Tibial artery (tissue), 4 donors: ENCODE data around the gene RAB19.

ENCODE experiments used
- DNase-seq, 2 donors: peaks; one replicate each; pipeline ENCODE4 v3.0.0-alpha.2; 2019
- H3K27ac ChIP-seq, 2 donors: fragments of 200-600 bp; sonication (generic) in 1 of 2; 1 replicate in 1 of 2; 2 replicates in 1 of 2; pipeline ENCODE4 v1.5.1; 2018 to 2019; ENCODE audit warnings: mild to moderate bottlenecking in 1 of 2
- H3K27me3 ChIP-seq, 2 donors: fragments of 200-600 bp; sonication (generic) in 1 of 2; one replicate each; pipeline versions ENCODE4 v1.5.1 to v1.6.0; 2016 to 2019
- H3K36me3 ChIP-seq, 3 donors: fragments of 200-600 bp; sonication (generic) in 2 of 3; one replicate each; pipeline ENCODE4 v1.5.1; 2016 to 2019; ENCODE audit warnings: mild to moderate bottlenecking in 2 of 3
- H3K4me1 ChIP-seq, 4 donors: fragments of 200-600 bp; sonication (generic) in 2 of 4; 1 replicate in 3 of 4; 2 replicates in 1 of 4; pipeline ENCODE4 v1.5.1; 2016 to 2019
- H3K4me3 ChIP-seq, 2 donors: fragments of 200-600 bp; sonication (generic) in 1 of 2; 1 replicate in 1 of 2; 2 replicates in 1 of 2; pipeline ENCODE4 v1.5.1; 2018 to 2019; ENCODE audit warnings: mild to moderate bottlenecking in 2 of 2
- H3K9me3 ChIP-seq, 3 donors: fragments of 200-600 bp; sonication (generic) in 1 of 3; one replicate each; pipeline ENCODE4 v1.5.1; 2016 to 2019
- intact Hi-C: fragments of 100-400 bp; cut with DNase I; formaldehyde crosslinking; loops from one replicate; pipeline ENCODE4 v1.15.0; 2023; ENCODE audit warnings: low total_unique reads
- TF ChIP-seq, protein P1 (sequence below), 2 experiments: fragments of 200-600 bp in 1 of 2; fragments of 450-650 bp in 1 of 2; IDR thresholded peaks; one replicate each; pipeline ENCODE4 v1.5.1; 2017 to 2019; ENCODE audit warnings: antibody characterized with exemption in 2 of 2, mild to moderate bottlenecking in 1 of 2, moderate library complexity in 1 of 2

RAB19 gene

DNA sequence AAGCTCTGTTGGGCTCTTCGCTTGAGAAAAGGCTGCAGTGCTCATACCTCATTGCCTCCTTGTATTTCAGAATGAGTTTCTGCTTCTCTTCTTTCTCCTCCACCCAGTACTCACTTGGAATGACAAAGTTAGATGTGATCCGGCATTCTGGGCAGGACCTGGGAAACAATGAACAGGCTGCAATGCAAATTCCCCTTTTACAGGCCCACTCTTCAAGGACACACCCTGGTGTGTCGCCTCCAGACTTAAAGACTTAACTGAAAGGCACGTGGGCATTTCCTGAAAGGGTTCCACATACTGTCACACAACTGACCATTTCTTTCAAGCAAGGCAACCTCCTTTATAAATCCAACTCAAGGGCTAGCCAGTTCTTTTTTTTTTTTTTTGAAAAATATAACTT, 51.9 kb downstream of the RAB19 start:
- H3K36me3 ChIP-seq, result peaks cover 46 to 83% (median 80%) of the 10 kb centered on the region in 3 donors

DNA sequence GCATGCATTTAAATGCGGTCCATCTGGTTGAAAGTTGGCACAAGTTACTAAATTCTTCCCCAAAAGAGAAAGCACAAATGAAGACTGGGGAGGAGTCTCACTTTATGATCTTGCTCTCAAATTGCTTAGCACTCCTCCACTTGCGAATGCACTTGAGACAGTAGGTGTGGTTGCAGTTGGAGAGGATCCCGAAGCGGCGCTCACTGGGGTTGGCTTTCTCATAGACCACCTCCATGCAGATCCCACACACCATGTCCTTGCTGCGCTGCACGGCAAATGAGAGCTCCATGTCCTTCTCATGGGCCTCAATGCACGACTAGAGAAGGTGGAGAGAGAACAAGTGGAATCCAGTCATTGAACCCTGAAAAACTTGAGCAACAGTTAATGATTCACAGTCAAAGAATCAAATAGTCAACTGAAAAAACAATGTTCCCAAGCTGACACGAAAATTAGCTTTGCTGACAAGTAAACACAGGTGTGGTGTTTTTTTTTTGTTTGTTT, 52.7 kb downstream of the RAB19 start:
- peaks cover 55 to 91% (median 87%) of the 10 kb centered on the region in 3 donors for H3K36me3 ChIP-seq
- no peaks in the 10 kb centered on the region for H3K27me3 ChIP-seq
- TF ChIP-seq, protein P1, sequence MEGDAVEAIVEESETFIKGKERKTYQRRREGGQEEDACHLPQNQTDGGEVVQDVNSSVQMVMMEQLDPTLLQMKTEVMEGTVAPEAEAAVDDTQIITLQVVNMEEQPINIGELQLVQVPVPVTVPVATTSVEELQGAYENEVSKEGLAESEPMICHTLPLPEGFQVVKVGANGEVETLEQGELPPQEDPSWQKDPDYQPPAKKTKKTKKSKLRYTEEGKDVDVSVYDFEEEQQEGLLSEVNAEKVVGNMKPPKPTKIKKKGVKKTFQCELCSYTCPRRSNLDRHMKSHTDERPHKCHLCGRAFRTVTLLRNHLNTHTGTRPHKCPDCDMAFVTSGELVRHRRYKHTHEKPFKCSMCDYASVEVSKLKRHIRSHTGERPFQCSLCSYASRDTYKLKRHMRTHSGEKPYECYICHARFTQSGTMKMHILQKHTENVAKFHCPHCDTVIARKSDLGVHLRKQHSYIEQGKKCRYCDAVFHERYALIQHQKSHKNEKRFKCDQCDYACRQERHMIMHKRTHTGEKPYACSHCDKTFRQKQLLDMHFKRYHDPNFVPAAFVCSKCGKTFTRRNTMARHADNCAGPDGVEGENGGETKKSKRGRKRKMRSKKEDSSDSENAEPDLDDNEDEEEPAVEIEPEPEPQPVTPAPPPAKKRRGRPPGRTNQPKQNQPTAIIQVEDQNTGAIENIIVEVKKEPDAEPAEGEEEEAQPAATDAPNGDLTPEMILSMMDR (IDR thresholded peaks at IDR 0.05), result no peak
- no peak overlapping the region for H3K27ac ChIP-seq
- no peak overlapping the region for H3K4me3 ChIP-seq
- DNase-seq, result no peak
- intact Hi-C loops, result no loop called here
- H3K4me1 ChIP-seq, result no peaks in the 10 kb centered on the region
- H3K9me3 ChIP-seq, result no peaks in the 10 kb centered on the region

More for the DNA sequence above, 51.9 kb downstream of the RAB19 start:
- H3K9me3 ChIP-seq, result no peaks in the 10 kb centered on the region
- H3K4me1 ChIP-seq, result no peaks in the 10 kb centered on the region
- TF ChIP-seq, protein P1 (IDR thresholded peaks at IDR 0.05), result no peak
- intact Hi-C loops, result no loop called here
- no peak overlapping the region for H3K27ac ChIP-seq
- no peak overlapping the region for H3K4me3 ChIP-seq
- H3K27me3 ChIP-seq, result no peaks in the 10 kb centered on the region
- no peak for DNase-seq

DNA sequence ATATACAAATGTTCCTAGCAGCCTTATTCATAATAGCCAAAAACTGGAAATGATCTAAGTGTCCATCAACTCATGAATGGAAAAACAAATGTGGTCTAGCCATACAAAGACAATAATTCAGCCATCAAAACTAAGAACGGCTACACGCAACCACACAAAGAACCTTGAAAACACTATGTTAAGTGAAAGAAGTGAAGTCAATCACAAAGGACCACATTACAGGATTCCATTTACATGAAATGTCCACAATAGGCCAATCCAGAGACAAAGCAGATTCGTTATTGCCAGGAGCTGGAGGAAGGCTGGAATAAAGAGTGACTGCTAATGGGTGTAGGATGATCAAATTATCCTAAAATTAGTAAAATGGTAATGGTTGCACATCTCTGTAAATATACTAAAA, 54.3 kb downstream of the RAB19 start:
- intact Hi-C loops, result no loop called here
- TF ChIP-seq, protein P1 (IDR thresholded peaks at IDR 0.05), result no peak
- H3K27me3 ChIP-seq, result no peaks in the 10 kb centered on the region

DNA sequence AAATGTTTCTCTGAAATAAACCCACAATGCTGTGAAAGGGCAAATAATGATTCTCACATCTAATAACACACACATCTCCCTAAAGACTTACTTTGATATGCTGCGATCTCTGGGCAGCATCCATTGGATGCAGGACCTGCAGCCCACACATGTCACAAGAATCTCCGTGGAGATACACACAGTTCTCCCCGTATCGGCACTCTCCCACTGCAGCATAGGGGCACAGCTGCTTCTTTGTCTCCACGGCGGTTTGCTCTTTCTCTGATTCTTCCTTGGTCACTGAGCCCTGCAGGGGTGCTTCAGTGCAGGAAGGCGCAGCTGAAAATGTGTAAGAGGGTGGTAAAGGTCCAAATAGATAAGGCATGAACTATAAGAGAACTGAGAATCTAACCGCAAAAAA, 55.1 kb downstream of the RAB19 start:
- TF ChIP-seq, protein P1 (IDR thresholded peaks at IDR 0.05), result no peak
- Histone ChIP-seq H3K27me3 (no peaks in the 10 kb centered on the region), H3K9me3 (no peaks in the 10 kb centered on the region), H3K4me1 (no peaks in the 10 kb centered on the region), H3K27ac (no peak overlapping the region), H3K4me3 (no peak overlapping the region), H3K36me3 (peaks cover 61 to 93% (median 91%) of the 10 kb centered on the region in 3 donors)
- intact Hi-C loops, result no loop called here
- DNase-seq, result no peak

More for the DNA sequence above, 54.3 kb downstream of the RAB19 start:
- no peak for DNase-seq
- H3K27ac ChIP-seq, result no peak overlapping the region
- no peaks in the 10 kb centered on the region for H3K4me1 ChIP-seq
- H3K9me3 ChIP-seq, result no peaks in the 10 kb centered on the region
- H3K4me3 ChIP-seq, result no peak overlapping the region
- H3K36me3 ChIP-seq, result peaks cover 62 to 93% (median 91%) of the 10 kb centered on the region in 3 donors

DNA sequence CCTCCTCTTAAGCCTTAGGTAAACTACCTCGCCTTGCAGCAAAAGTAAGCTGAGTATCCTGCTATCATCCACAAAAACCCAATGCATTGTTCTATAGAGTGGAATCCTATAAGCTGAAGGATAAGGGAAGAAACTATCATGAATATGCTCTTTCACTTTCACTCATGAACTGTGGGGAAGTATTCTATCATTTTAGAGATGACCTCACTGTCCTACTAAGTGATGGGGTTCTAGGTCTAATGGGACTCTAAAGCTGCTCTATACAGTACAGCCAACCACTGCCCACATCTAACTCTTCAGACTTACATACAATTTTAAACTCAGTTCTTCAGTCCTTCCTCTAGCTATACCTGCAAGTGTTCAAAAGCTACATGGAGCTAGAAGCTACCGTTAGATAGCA, 59.3 kb downstream of the RAB19 start:
- TF ChIP-seq, protein P1 (IDR thresholded peaks at IDR 0.05), result no peak
- Histone ChIP-seq H3K27ac (no peak overlapping the region), H3K4me1 (no peaks in the 10 kb centered on the region), H3K9me3 (no peaks in the 10 kb centered on the region), H3K27me3 (no peaks in the 10 kb centered on the region), H3K4me3 (no peak overlapping the region), H3K36me3 (peaks cover 66 to 94% (median 85%) of the 10 kb centered on the region in 3 donors)
- DNase-seq, result no peak
- intact Hi-C loops, result no loop called here
